T-helper 9 cell (primary cell): ENCODE measurements around the gene TRPV5.
"Not testable (repeated sequence)": the region's sequence is repeated elsewhere in the genome, so short reads cannot be mapped to it uniquely, and the experiment has no call there.

ENCODE experiments used
- DNase-seq: peaks from one replicate; pipeline ENCODE4 v3.0.0-alpha.2; 2020
- total RNA-seq, 2 donors: gene quantifications; one replicate each; lab custom pipeline; 2026; lab: John Stamatoyannopoulos, UW

The TRPV5 gene
- total RNA-seq: 0 reads per million in 2 donors

DNA sequence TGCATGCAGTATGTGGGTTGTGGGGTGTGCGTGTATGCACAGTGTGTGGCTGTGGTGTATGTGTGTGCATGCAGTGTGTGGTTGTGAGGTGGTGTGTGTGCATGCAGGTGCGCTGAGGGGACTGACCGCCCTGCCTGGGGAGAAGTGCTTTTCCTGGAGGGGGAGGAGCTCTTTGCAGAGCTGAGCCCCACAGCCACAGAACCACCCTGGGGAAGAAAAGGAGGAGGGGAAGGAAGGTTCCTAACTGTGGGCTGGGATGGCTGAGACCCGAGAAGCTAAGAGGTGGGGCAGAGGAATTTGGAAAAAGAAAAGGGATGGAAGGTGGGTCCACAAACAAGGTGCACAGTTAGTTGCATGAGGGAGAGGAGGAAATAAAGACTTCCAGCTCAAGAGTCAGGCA is at the start of gene TRPV5:
Gene TRPV5, minus strand, starts transcription at position 123 of the 400 bp plus-strand sequence. CDS start 287 bp downstream, outside the sequence.
- DNase-seq: no peak

DNA sequence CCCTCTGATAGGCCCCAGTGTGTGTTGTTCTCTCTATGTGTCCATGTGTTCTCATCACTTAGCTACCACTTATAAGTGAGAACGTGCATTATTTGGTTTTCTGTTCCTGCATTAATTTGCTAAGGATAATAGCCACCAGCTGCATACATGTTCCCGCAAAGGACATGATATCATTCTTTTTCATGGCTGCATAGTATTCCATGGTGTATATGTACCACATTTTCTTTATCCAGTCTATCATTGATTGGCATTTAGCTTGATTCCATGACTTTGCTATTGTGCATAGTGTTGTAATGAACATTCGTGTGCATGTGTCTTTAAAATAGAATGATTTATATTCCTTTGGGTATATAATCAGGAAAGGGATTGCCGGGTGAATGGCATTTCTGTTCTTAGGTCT is 44.9 kb upstream of the TRPV5 start:
- DNase-seq: not testable (repeated sequence)

DNA sequence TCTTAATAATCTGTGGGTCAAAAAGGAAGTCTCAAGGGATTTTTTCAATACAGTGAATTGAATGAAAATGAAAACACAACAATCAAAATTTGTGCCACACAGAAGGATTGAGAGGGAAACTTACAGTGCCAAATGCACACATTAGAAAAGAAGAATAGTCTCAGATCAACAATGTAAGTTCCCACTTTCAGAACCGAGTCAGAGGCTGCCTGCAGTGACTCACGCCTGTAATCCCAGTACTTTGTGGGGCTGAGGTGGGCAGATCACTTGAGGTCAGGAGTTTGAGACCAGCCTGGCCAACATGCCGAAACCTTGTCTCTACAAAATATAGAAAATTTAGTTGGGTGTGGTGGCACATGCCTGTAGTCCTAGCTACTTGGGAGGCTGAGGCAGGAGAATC is 41.1 kb upstream of the TRPV5 start:
- no peak for DNase-seq

DNA sequence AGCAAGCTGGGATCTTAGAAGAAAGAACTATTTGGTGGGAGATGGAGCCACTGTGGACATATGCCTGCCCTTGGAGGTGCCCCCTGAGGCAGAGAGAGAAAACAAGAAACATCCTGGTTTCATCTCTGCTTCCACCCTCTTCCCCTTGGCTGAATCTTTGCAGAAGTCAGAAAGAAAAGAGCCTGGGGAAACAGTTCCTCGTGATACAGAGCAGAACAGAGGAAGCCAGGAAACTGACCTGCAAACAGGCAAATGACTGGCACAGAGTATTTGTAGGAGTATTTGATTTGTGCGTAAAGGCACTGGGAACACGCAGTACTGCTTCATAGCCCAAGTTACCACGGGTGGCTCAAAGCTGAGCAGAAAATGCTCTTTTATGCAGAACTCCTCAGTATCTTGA is 35.6 kb upstream of the TRPV5 start:
- DNase-seq: no peak

DNA sequence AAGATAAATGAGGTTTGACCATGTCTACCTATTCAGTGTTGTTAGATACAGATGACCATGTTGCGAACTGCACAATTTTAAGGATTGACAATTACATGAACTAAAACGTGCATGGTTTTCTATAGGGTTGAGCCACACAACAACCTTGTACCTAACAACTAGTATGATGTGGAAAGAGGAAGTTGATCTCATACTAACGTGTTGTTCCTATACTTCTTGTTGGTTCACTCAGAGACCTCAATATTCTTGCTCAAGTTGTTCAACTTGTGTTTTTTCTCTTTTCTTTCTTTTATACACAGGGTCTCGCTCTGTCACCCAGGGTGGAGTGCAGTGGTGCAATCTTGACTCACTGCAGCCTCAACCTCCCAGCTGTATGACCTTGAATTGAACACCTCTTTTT is 34.7 kb upstream of the TRPV5 start:
- DNase-seq: no peak

DNA sequence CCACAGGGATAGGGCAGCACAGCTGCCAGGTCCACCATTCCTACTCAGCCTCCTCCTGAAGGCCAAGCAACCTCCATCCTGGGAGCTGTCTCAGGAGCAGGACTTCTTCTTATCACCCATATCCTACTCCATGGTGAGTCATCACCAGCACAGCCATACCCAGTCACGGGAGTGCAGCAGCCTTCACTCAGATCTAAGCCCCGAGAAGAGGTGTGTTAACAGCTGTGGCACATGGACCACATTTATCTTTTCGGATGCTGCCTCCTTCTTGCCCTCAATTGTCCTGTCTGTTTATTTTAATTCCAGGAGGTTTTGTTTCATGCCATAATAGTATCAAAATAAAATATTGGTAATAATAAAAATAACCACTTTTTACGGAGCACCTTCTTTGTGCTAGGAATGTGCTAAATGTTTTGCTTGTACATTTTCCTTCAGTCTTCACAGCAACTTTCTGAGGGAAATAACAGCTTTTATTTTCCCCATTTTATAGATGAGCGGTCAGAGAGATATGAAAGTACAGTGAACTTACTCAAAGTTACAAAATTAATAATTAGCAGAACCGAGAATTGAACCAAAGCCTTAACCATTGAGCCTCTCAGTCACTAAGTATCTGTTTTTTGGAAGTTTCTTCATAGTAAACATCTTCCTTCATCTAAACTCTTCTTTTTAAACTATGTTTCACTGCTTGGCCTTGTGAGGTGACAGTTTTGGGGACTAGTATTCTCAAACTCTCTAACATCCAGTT is 31.1 kb upstream of the TRPV5 start:
- no peak for DNase-seq

DNA sequence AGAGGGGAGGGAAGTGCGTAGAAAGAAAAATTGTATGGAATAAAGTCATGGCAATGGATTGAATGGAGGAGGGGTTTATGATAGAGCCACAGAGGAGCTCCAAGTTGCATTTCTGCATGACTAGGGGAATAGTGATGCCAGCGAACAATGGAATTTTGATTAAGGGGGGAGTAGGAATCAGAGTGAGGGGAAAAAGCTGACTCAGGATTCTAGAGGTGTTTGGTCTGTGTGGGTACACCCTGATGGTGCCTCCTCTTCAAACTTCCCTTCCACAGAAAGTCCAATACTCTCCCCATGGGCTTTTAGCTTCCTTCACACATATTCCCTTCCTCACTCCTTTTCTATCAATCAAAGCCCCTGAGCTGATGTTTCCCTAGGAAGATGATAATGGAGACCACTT is 30.4 kb upstream of the TRPV5 start:
- no peak for DNase-seq

DNA sequence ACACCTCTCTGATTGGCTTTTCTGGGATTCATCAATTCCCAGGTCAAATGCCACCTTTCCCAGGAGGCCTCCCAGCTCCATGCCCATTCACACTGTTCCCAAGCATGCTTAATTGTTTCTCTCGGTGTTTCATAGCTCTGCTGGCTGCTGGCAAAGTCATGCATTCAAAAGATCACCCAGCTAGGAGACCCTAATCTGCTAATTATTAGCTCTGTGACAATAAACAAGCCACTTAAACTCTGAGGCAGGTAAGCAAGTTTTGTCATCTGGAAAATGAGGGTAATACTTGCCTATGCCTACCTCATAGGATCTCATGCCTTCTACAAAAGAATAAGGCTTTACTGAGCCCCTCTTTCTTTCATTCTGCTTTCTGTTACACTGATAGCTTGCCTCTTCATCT is 29.4 kb upstream of the TRPV5 start:
- DNase-seq: no peak

DNA sequence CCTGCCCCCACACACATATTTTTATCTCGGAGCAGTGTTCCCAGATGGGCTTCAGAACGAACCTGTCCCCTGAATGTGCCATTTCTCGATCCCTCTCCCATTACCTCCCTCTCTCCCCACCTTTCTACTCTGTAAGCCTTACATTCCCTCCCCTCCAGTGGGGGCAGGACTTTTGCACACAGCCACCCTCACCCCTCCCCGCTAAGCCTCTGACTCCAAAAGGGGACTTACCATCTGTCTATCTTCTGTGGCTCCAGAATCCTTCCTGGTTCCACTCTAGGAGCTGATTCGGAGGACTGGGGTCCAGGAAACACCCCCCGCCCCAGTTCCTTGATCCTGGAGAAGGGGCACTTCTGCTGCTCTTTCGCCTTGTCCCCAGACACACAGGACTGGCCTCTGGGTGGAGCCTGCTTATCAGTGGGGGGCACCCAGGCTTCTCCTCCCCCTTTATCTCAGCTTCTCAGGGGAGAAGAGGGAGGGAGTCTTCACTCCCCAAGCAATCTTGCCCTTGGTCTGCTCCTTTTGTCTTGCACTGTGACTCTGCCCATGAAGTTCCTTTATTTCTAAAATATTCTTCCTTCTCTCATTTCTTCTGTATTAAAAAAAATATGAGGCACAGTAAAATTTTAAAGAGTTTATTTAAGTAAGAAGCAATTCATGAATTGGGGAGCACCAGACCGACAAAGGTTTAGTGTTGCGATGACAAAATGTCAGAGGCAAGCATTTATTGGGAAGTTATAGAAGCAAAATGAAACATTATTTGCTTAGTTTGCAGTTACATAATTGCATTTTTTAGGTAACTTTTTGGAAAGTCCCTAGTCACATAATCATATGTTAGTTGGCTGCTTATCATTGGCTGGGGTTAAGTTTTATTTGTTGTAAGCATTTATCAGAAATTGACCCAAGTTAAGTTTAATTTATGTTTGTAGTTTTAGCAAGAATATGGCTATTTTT is 28.7 kb upstream of the TRPV5 start, which contains the start of gene KEL:
Gene KEL, minus strand, starts transcription at position 391 of the 954 bp plus-strand sequence. Its CDS starts 157 bp downstream, at position 234.
- no peak for DNase-seq

DNA sequence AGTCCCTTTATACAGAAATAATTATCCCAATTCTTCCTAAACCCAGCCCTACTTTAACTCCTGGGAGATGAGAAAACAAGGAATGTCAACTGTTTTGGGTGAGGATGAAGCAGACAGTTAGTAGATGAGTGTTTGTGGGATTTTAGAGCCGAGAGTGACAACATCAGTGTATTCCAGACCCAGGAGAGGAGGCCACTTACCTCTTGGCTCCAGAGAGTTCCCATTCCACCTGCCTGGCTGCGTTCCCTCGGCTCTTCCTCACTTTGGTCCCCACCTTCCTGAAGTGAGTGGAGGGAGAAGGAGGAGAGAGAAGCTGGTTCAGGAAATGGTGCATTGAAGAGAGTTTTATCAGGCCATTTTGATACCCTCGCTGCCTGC is 28.0 kb upstream of the TRPV5 start:
- DNase-seq: no peak

DNA sequence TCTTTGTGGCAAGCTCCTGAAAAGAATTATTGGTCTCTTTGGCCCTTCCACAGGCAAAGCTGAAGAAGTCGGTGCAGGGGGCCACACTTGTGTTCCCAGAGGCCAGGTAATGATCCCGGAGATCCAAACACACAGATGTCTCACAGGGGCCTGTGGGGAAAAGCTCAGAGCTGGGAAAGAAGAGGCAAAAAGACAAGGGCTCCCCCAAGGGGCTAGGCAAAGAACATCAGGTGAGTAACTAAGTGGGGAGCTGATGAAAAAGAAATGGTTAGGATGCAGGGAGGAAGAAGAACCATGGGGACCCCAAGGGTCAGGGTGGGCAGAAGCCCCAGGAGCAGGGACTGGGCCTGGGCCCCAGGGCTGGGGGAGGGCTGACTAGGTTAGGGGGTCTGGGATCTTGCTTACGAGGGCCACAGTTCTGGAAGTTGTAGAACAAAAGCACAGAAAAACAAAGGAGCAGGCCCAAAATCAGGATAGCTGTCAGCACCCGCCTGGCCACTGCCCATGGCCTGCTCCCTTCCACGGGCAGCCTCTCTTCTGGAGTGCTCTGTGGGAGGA is 27.5 kb upstream of the TRPV5 start:
- no peak for DNase-seq

DNA sequence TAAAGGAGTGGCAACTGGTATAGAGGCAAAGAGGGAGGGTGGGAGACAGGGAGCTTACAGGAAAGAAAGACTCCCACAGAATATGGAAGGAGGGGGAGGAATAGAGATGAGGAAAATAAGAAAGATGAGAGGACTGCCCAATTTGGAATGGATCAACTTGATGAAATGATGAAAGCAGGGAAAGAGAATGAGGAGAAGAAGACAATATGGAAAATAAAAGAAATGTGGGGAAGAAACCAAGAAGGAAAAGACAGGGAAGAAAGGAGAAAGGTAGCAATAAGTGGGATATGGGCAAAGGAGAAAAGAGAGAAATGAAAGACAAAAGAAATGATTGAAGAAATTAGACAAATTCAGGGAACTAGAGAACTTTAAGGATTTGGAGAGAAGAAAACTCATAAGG is 25.7 kb upstream of the TRPV5 start:
- DNase-seq: no peak

DNA sequence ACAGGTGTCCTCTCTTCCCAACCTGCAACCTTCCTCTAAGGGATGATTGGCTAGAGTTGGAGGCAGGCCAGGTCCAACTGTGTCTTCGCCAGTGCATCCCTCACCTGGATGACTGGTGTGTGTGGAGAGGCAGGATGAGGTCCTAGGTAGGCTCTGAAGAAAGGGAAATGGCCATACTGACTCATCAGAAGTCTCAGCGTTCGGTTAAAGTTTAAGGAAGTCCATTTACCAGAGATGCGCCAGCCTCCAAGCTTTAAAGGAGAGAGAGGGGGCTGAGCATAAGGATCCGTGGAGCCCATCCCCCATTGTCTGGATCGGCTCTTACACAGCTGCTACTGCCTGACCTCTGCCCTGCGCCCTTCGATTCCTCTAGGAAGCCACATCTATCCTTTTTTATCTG is 24.2 kb upstream of the TRPV5 start:
- no peak for DNase-seq

DNA sequence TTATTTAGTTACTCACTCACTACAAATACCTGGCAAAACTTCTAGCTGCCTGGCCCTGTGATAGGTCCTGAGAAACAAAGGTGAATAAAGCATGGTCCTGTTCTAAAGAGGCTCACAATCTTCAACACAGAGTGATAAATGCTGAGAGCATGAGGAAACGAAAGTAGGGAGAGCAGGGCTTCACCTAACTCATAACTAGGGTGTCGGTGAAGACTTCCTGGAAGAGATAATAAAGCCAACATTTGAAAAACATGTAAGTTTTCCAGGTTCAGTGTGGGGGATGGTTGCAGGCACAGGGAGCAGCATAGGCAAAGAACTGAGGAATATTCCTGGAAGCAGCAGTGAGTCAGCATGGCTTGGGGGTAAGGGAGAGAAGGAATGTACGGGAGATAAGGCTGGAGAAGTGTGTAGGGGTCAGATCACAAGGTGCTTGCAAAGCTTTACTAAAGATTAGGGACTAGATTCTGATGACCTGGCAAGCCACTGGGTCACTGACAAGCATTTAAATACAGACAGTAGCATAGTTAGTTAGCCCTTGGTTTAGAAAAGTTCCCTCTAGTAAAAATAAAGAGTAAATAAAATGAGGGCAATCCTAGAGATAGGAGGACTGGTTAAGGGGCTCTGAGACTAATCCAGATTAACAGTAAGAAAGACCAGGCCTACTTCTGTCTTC is 23.5 kb upstream of the TRPV5 start:
- no peak for DNase-seq

DNA sequence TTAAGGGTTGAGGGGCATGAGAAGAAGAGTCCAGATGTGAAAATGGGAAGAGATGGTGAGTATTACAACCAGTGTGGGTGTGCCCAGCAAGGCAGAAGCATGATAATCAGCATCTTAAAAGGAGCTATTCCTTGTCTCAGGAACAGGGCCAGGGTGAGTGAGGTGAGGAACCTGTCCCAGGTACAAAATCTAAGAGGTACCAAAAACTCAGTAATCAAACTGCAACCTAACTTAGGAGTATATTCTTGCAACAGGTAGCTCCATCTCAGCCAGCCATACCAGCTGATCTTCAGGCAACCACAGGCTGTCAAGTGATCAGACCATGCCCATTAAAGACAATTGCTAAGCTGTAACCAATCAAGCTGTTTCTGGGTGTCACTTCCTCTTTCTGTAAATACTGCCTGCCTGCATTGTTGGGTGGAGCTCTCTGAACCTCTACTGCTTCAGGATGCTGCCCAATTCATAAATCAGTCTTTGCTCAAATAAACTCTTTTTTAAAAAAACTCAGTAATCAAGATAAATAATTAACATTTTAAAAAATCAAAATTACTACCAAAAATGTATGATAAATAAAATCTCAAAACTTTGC is 21.2 kb upstream of the TRPV5 start:
- no peak for DNase-seq

DNA sequence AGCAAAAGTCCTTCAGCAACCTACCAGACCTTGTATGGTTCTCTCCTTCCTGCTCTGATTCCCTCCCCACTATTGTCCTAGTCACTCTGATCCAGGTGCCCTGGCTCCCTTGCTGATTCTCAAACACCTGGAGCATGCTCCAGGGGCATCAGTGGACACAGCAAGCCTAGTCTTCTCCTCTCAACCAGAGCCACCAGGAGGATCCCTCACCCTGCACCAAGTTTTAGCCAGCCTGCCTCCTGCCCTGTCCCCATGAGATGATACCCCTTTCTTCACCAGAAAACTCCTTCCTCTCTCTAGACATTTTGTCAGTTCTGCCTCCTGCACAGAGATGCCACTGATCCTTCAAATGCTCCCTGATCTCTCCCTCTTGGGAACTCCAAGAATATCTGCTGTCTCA is 16.7 kb upstream of the TRPV5 start:
- no peak for DNase-seq

DNA sequence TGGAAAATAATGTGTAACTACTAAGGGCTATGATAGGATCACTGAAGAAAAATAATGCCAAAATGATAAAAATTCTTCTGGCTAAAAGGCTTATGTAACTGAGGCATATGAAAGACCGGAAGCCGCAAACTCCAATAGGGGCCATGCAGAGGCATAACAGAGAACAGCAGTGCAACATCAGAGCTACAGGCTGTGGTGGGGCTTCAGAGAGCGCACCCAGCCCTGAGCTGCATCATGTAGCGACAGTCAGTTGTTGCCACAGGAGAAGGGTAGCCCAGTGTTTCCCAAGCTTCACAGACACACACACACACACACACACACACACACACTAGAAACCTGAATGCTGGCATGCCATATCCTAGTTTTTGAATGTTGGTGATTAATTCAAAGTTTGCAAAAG is 15.1 kb upstream of the TRPV5 start:
- DNase-seq: no peak

DNA sequence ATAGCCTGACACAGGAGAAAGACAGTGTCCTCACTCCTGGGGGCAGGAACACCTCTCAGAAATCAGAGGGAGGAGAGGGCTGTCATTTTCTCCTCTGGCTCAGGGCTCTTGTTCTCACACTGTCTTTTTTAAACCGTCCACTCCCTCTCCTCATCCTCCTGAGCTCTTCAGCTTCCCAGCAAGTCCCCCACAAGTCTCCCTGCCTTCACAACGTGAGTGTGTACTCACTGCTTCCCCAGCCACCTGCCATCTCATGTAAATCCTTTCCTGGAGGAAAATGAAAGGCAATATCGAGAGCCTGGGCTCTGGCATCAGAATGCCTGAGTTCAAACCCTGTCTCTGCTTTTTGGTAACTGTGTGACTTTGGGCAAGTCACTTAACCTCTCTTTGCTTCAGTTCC is 11.5 kb upstream of the TRPV5 start:
- DNase-seq: no peak

DNA sequence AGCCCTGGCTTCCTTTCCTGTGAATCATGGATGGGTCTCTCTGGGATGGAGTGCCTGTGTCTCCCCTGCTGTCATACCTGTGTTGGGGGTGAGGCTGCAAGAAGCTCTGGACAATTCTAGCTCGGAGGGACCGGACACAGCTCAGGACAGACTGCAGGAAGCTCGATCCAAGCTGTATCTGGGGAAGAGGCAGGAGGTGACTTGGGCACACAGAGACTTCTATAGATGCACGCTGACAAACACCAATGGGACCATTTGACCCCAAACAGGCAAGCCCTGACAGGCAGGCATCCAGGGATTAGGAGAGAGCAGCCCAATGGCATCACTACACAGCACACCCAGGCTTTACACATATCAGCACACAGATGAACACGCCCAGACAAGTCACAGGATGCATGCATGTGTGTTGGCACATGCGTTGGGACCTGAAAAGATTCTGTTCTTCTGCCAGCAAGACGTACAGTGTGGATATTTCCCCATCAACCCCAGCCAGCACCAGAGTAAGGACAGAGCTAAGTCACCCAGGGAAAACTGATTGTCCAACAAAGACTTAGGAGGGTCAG is 10.2 kb upstream of the TRPV5 start:
- DNase-seq: no peak

DNA sequence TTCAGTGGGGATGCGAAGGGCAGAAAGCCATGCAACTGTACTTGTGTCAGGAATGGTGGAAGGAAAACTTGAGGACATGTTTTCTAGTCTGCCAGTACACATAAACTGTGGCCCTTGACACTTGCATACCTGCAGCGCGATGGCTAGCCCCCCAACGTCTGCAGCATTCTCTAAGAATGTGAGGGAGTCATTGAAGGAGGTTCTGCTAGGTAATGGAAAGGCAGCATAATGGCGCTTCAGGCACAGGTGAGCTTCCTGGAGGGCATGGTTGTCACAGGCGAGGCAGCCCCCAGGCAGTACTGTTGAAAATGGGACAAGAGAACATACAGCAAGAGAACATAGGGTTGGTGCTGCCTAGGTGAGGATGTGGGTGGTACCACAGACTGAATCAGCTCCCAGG is 9.2 kb upstream of the TRPV5 start:
- no peak for DNase-seq

DNA sequence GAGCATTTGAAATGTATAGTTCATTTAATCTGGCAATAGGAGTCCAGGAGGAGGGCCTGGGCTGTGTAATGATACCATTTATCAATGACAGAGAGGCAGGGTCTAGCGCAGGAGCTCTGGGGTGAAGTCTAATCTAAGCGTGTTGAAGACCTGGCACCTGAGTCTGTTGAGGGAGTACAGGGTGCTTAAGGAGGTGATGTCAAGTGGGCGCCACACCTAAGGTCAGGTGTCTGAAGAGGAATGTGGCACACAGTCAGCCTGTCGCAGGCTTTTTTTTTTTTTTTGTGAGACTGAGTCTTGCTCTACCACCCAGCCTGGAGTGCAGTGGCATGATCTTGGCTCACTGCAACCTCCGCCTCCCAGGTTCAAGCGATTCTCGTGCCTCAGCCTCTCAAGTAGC is 8.0 kb upstream of the TRPV5 start:
- DNase-seq: no peak

DNA sequence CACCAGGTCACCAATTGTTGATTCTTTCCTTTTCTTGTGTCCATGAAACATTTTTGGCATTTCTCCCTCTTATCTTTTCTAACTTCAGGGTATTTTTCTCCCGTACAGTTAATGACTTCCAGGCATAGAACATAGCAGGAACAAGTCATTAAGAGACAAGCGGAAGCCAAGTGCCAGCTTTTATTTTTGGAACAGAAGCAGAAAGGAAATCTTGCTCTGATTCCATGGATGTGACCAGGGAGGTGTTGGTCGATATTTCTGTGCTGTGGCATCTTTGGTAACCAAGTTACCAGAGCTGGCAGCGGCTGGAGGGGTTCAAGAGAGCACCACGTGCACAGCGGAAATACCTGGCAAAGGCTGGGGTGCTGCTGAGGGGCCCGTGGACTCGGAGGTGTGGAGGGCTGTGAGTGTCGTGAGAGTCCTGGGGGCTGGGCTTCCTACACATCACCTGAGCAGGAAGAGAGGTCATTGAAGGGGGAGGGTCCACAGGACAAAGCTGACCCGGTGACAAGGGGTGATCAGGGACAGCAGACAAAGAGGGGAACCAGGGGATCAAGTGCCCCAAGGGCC is 7.5 kb upstream of the TRPV5 start:
- DNase-seq: no peak
